K562 (cell line): ENCODE data around the gene NPHS2. TPM values are rescaled to one million over a fixed set of nuclear protein-coding genes. Genes with fewer than 3 reads are reported as not detected.
A peak's percentile ranks its signal among the peaks of the same experiment; 100 is the strongest.

Experiments used
- ATF3 ChIP-seq, 2 experiments: fragments of 450-650 bp in 1 of 2; sonication (generic) in 1 of 2; formaldehyde crosslinking in 1 of 2; IDR thresholded peaks in 1 of 2; conservative IDR thresholded peaks in 1 of 2; 2 replicates each; pipeline versions ENCODE4 v1.6.1 to v1.8.1; 2016 to 2023; ENCODE audit warnings: mild to moderate bottlenecking in 2 of 2, moderate library complexity in 2 of 2, inconsistent platforms in 1 of 2, missing genetic modification reagents in 1 of 2
- CBX2 ChIP-seq: fragments of 200-600 bp; sonication (generic); IDR thresholded peaks from one replicate; pipeline ENCODE4 v1.6.1; 2012; ENCODE audit warnings: mild to moderate bottlenecking, low read length, inconsistent platforms; ENCODE audit not compliant: insufficient read depth, poor library complexity, severe bottlenecking
- CLOCK ChIP-seq: fragments of 250-450 bp; sonication (Bioruptor Pico); IDR thresholded peaks from 2 replicates; pipeline ENCODE4 v1.4.0; 2020; ENCODE audit warnings: mild to moderate bottlenecking, moderate library complexity, borderline replicate concordance
- CTCF ChIP-seq, 3 experiments: IDR thresholded peaks in 2 of 3; conservative IDR thresholded peaks in 1 of 3; 2 replicates each; pipeline ENCODE4 v1.5.1; 2011 to 2012; ENCODE audit warnings: low read length in 3 of 3, mild to moderate bottlenecking in 3 of 3, control low read depth in 2 of 3, improper control_type of control experiment in 1 of 3, inconsistent platforms in 1 of 3, low read depth in 1 of 3, mixed read lengths in 1 of 3, moderate library complexity in 1 of 3; ENCODE audit not compliant: insufficient read depth in 2 of 3
- CTCFL ChIP-seq: IDR thresholded peaks from 2 replicates; pipeline ENCODE4 v1.6.1; 2011; ENCODE audit warnings: borderline replicate concordance, low read depth, mild to moderate bottlenecking, moderate library complexity, low read length; ENCODE audit not compliant: insufficient read depth, poor library complexity, severe bottlenecking
- FOXM1 ChIP-seq, 2 experiments: fragments of 450-650 bp in 1 of 2; sonication (generic) in 1 of 2; formaldehyde crosslinking in 1 of 2; IDR thresholded peaks; 2 replicates each; pipeline versions ENCODE4 v1.6.1 to v1.9.0; 2017 to 2022; ENCODE audit warnings: low read depth in 2 of 2, mild to moderate bottlenecking in 2 of 2, missing genetic modification reagents in 1 of 2, moderate library complexity in 1 of 2
- HOXB6 ChIP-seq: fragments of 250-450 bp; sonication (Bioruptor Pico); IDR thresholded peaks from 2 replicates; pipeline ENCODE4 v1.5.1; 2022; ENCODE audit warnings: mild to moderate bottlenecking, borderline replicate concordance
- KAT8 ChIP-seq: fragments of 450-650 bp; IDR thresholded peaks from 2 replicates; pipeline ENCODE4 v1.6.1; 2016; ENCODE audit warnings: low read depth, mild to moderate bottlenecking
- MXI1 ChIP-seq: IDR thresholded peaks from 2 replicates; pipeline ENCODE4 v1.6.1; 2011; ENCODE audit warnings: low read depth, mild to moderate bottlenecking, improper control_type of control experiment, low read length
- NFRKB ChIP-seq: fragments of 450-650 bp; IDR thresholded peaks from 2 replicates; pipeline ENCODE4 v1.6.1; 2016; ENCODE audit warnings: low read depth
- SOX6 ChIP-seq: fragments of 450-650 bp; IDR thresholded peaks from 2 replicates; pipeline ENCODE4 v1.6.1; 2014; ENCODE audit warnings: mild to moderate bottlenecking
- SRF ChIP-seq, 2 experiments: fragments of 250-450, 450-650 bp in 1 of 2; sonication (Bioruptor Pico) in 1 of 2; sonication (generic) in 1 of 2; formaldehyde crosslinking; IDR thresholded peaks; 2 replicates each; pipeline versions ENCODE4 v1.5.0 to v1.5.1; 2020 to 2022; ENCODE audit warnings: mild to moderate bottlenecking in 1 of 2, missing genetic modification reagents in 1 of 2
- ZFP36 ChIP-seq: fragments of 150-350 bp; IDR thresholded peaks from 2 replicates; pipeline ENCODE4 v1.6.1; 2018; ENCODE audit warnings: low read length, low read depth; ENCODE audit not compliant: partially characterized antibody
- ZNF384 ChIP-seq: IDR thresholded peaks from 2 replicates; pipeline ENCODE4 v1.6.1; 2012; ENCODE audit warnings: low read depth, low read length, improper control_type of control experiment
- ZNF583 ChIP-seq: fragments of 250-450 bp; sonication (Bioruptor Pico); IDR thresholded peaks from 2 replicates; pipeline ENCODE4 v1.4.0; 2020
- ZNF740 ChIP-seq, 3 experiments: fragments of 200-800 bp in 1 of 3; sonication (Bioruptor generic) in 1 of 3; sonication (generic) in 1 of 3; formaldehyde crosslinking in 1 of 3; IDR thresholded peaks; 2 replicates each; pipeline versions ENCODE4 v1.6.1 to v1.8.0; 2016 to 2022; ENCODE audit warnings: mild to moderate bottlenecking in 2 of 3, missing compliant biosample characterization in 2 of 3, missing genetic modification characterization in 2 of 3, missing genetic modification reagents in 1 of 3
- polyA plus RNA-seq, 8 experiments: library from polyadenylated mRNA; depleted of rRNA in 4 of 8; stranded (reverse) in 5 of 8; unstranded in 3 of 8; fragments of >200 nt; fragmentation: Nextera tagmentation in 2 of 8; fragmentation: Illumina TruSeq in 1 of 8; extraction: Ambion mirVana in 2 of 8; extraction: Trizol in 1 of 8; gene quantifications; 2 replicates each; pipeline versions ENCODE4 v1.2.1 to v1.2.3, GENCODE V29; 2011 to 2014; ENCODE audit warnings: inconsistent platforms in 1 of 8, missing spikeins in 1 of 8
- total RNA-seq, 7 experiments: library from RNA; depleted of rRNA in 6 of 7; stranded (reverse); fragments of >200 nt in 6 of 7; fragmentation: Illumina TruSeq in 2 of 7; extraction: Trizol in 2 of 7; gene quantifications; 2 replicates each; pipeline versions ENCODE4 v1.2.1 to v1.2.3, GENCODE V29; 2011 to 2021; ENCODE audit warnings: low replicate concordance in 1 of 7

The NPHS2 gene
- total and polyA plus RNA-seq, 9 of the 15 experiments (the other 6 are each of a cell fraction or from before 2014, with no cell fraction given) = not detected

GRCh38 chr1:179586107-179586823 is 10.5 kb upstream of the NPHS2 start (continued):
- TF ChIP-seq CLOCK (CRISPR knock-in tag) = no peak
- TF ChIP-seq FOXM1 (IDR thresholded peaks at IDR 0.05; ENCODE audit: low read depth) = no peak
- TF ChIP-seq FOXM1 (CRISPR knock-in tag; IDR thresholded peaks at IDR 0.05; ENCODE audit: low read depth) = no peak
- no peak for TF ChIP-seq MXI1
- no peak for TF ChIP-seq ZNF583 (CRISPR knock-in tag)
- TF ChIP-seq CTCFL = peak; percentile 79
- peak; percentile 68 to 97 (median 74) for TF ChIP-seq CTCF (IDR thresholded peaks at IDR 0.05 in 2 of 3, conservative IDR thresholded peaks at IDR 0.05 in 1 of 3; ENCODE audit: insufficient read depth in 2 of 3, low read depth in 1 of 3, low read length in 3 of 3)
- no peak for TF ChIP-seq ZFP36
- no peak for TF ChIP-seq HOXB6
- TF ChIP-seq ATF3 (IDR thresholded peaks at IDR 0.05) = no peak
- no peak for TF ChIP-seq ATF3 (CRISPR knock-in tag; conservative IDR thresholded peaks at IDR 0.05)
- TF ChIP-seq SOX6 = no peak
- TF ChIP-seq NFRKB = no peak
- peak; percentile 43; the same call in 1 of the 2 replicates for TF ChIP-seq ZNF384
- TF ChIP-seq KAT8 = no peak
- TF ChIP-seq ZNF740 (CRISPR knock-in tag; IDR thresholded peaks at IDR 0.05) = no peak
- no peak for TF ChIP-seq ZNF740 (tag; IDR thresholded peaks at IDR 0.05)
- 0 out of 4 replicates have a peak, but pooled peaks of 1 of the 2 experiments have one; percentile 15 for TF ChIP-seq SRF (CRISPR knock-in tag; IDR thresholded peaks at IDR 0.05)
- TF ChIP-seq CBX2 = no peak
